Measurements from ENCODE around the gene RRN3.
"Not testable (repeated sequence)": the region's sequence is repeated elsewhere in the genome, so short reads cannot be mapped to it uniquely, and the experiment has no call there.

DNA sequence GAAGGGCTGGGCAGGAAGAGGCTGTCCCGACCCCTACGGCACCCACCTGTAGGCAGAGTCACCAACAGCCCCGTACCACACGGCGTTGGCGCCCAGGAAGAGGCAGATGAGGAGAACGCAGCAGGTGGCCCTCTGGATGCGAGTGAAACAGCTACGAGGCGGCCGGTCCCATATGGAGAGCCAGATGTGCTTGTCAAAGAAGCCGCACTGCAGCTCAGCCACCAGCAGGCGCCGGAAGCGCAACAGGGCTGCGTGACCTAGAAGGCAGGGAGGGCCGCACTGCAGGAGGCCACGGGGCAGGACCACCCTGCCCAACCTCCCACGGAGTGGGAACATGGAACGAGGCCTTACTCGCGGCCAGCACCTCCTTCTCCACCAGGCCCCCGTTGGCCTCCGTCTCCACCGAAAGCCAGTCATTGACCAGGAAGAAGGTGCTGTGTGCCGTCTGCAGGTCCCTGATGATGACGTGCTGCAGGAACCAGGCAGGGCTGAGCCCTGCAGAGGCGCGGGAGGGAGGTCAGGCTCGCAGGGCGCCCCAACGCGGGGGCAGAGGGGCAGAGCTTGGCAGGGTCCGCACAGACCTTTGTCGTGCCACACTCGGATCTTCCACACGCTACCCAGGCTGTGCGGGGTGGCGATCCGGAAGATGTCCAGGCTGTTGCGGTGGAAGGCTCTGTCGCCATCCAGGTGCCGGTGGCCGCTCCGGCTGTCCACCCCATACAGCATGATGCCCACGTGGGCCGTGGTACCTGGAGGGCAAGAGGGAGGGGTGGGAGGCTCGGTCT, 33.8 kb upstream of the RRN3 start:
- TF ChIP-seq, protein P1, sequence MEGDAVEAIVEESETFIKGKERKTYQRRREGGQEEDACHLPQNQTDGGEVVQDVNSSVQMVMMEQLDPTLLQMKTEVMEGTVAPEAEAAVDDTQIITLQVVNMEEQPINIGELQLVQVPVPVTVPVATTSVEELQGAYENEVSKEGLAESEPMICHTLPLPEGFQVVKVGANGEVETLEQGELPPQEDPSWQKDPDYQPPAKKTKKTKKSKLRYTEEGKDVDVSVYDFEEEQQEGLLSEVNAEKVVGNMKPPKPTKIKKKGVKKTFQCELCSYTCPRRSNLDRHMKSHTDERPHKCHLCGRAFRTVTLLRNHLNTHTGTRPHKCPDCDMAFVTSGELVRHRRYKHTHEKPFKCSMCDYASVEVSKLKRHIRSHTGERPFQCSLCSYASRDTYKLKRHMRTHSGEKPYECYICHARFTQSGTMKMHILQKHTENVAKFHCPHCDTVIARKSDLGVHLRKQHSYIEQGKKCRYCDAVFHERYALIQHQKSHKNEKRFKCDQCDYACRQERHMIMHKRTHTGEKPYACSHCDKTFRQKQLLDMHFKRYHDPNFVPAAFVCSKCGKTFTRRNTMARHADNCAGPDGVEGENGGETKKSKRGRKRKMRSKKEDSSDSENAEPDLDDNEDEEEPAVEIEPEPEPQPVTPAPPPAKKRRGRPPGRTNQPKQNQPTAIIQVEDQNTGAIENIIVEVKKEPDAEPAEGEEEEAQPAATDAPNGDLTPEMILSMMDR (IDR thresholded peaks at IDR 0.05; ENCODE audit: insufficient read depth, low read depth, low read length) = not testable (repeated sequence)
- TF ChIP-seq EZH2 (IDR thresholded peaks at IDR 0.05; ENCODE audit: insufficient read depth, low read length) = not testable (repeated sequence)
